Vein endothelial cell (primary cell): ENCODE results near the gene OR1J2. TPM values are rescaled to one million over a fixed set of nuclear protein-coding genes. Genes with fewer than 3 reads are reported as not detected.

Source experiments
- total RNA-seq: library from RNA; depleted of rRNA; stranded (reverse); fragments of >200 nt; gene quantifications from 2 replicates; pipeline ENCODE4 v1.2.3, GENCODE V29; 2012

The OR1J2 gene
- total RNA-seq, result 0.19 TPM in 1 of 2 replicates, not detected in the other

GRCh38 chr9:122510502-122510901 lies at the start of gene OR1J2:
Gene OR1J2 (plus strand): TSS chr9:122510802. CDS start chr9:122510802, 0 bp downstream.

GRCh38 chr9:122477826-122478225 lies 32.8 kb upstream of the OR1J2 start, which contains the start of gene OR1J1:
Gene OR1J1 (minus strand): TSS chr9:122477926. CDS start chr9:122477926, 0 bp downstream.

GRCh38 chr9:122518841-122519240 lies 8.2 kb downstream of the OR1J2 start, which contains the start of gene OR1J4:
Gene OR1J4 (plus strand): TSS chr9:122519141. CDS start chr9:122519141, 0 bp downstream.

GRCh38 chr9:122527193-122527592 lies 16.6 kb downstream of the OR1J2 start, which contains the start of gene OR1N1:
Gene OR1N1 (minus strand): TSS chr9:122527293. CDS start chr9:122527293, 0 bp downstream.

GRCh38 chr9:122552812-122553211 lies 42.2 kb downstream of the OR1J2 start, which contains the start of gene OR1N2:
Gene OR1N2 (plus strand): TSS chr9:122553112. CDS start chr9:122553212, 100 bp downstream.

Other genes starting within 250 kb of the OR1J2 start
- gene RBM18, start 246.0 kb upstream of the OR1J2 start, total RNA-seq, result 9.1 and 13.4 TPM in 2 replicates
- gene MRRF, start 245.9 kb upstream of the OR1J2 start, total RNA-seq, result 40.8 and 56.3 TPM in 2 replicates
- gene PTGS1, start 139.8 kb upstream of the OR1J2 start, total RNA-seq, result 5.2 and 5.5 TPM in 2 replicates
- gene OR1J1, start 32.9 kb upstream of the OR1J2 start, total RNA-seq, result not detected in 2 replicates
- gene OR1J4, start 8.3 kb downstream of the OR1J2 start, total RNA-seq, result not detected in 2 replicates
- not detected in 2 replicates for gene OR1N1, start 16.5 kb downstream of the OR1J2 start, total RNA-seq
- not detected in 2 replicates for gene OR1N2, start 42.3 kb downstream of the OR1J2 start, total RNA-seq
- 0.65 and 0.76 TPM in 2 replicates for gene OR1L8, start 72.6 kb downstream of the OR1J2 start, total RNA-seq
- gene OR1Q1, start 103.9 kb downstream of the OR1J2 start, total RNA-seq, result not detected in 2 replicates
- gene OR1B1, start 146.8 kb downstream of the OR1J2 start, total RNA-seq, result 0.38 and 0.65 TPM in 2 replicates
- not detected in 2 replicates for gene OR1L1, start 150.9 kb downstream of the OR1J2 start, total RNA-seq
- gene OR1L3, start 164.3 kb downstream of the OR1J2 start, total RNA-seq, result not detected in 2 replicates
- not detected in 2 replicates for gene OR1L4, start 213.2 kb downstream of the OR1J2 start, total RNA-seq
- gene OR1L6, start 231.5 kb downstream of the OR1J2 start, total RNA-seq, result not detected in 2 replicates